Stimulated activated CD4-positive, alpha-beta T cell treated with anti-CD3 and anti-CD28 coated beads, Interleukin-4, amount 100 ng/mL, for 4 hours (primary cell): ENCODE results near the gene CYTIP.

ENCODE experiments used
- DNase-seq, 2 experiments: peaks; one replicate each; pipeline ENCODE4 v3.0.0-alpha.2; 2020

Gene CYTIP

GRCh38 chr2:157443795-157444640 is at the start of gene CYTIP:
TSS of gene CYTIP (minus strand) at chr2:157444089. CDS start at chr2:157444020, 69 bp downstream.
- peak; percentile 32 to 58 for DNase-seq

DNA sequence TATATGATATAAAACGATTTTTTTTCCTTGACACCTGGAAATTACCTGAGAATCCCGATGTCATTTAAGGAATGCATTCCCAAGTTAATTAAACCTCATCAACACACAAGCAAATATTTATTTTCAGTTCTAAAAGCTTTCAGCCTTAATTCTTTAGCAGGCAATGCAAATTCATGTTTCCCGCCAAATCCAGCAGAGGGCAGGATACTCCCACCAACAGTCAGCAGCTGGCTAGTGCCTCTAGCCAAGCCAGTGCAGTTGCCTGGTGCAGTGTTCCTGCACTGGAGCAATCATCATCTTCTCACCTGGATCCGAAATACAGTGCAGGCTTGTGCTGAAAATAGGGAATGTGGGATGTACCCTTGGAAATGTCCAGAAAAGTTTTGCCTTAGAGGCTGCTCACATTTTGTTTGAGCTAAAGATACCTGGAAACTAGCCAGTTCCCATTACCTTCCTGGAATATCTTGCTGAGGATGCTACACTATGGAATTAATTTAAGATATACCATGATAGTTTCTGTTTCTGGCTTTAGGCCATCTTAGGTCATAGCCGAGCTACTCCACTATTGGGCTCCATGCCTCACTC is 48.4 kb upstream of the CYTIP start:
- DNase-seq = peak; percentile 55 to 75

DNA sequence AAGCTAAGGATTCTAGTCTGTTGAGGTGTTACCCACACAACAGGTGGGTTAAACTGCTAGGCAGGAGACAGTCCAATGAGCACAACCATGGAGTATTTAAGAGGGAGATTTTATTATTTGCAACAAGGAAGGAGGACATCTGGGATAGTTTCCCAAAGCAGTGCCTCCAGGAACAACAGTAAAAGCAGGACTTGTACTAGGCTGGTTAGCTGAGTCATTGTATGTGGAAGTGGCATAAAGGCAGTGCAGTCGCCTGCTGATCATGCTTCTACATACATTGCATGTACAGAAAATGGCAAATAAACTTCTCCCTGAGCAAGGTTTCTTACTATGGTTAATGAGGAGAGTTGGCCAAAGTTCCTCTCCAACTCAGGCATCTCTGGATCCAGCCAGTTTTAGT is 46.1 kb upstream of the CYTIP start:
- no peak for DNase-seq

DNA sequence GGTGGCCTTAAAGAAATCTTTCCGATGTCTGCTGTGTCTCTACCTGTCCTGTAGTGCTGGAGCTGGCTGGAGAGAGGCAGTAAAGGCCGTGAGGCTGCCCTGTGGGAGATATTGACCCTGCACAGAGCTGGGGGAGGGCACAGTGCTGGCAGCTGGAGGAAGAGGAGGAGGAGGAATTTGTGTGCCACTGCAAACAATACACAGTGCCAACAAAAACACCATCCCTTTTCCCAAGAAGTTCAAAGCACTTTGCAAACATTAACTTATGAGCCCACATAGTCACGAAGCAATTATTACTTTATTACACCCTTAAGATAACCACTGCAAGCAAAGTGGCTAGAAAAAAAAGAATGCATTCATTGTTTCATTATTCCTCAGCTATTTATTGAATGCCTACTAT is 45.0 kb upstream of the CYTIP start:
- no peak for DNase-seq

- no peak for DNase-seq
Measured at GRCh38 chr2:157487747-157488146, 43.9 kb upstream of the CYTIP start.

DNA sequence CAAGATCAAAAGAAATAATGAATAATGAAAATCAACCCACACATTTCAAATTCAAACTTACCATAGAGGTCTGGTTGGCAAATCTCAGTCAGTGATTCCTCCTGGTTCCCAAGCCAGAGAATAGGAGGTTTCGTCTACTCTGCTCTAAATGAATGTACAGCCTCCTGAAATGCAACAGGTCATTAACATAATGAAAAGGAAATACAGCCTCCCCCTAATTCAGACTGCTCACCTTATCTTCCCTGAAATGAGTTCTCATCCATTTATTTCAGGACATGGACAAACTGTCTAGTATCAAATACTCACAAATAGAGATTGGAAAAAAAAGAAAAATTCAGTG is 43.4 kb upstream of the CYTIP start:
- no peak for DNase-seq

DNA sequence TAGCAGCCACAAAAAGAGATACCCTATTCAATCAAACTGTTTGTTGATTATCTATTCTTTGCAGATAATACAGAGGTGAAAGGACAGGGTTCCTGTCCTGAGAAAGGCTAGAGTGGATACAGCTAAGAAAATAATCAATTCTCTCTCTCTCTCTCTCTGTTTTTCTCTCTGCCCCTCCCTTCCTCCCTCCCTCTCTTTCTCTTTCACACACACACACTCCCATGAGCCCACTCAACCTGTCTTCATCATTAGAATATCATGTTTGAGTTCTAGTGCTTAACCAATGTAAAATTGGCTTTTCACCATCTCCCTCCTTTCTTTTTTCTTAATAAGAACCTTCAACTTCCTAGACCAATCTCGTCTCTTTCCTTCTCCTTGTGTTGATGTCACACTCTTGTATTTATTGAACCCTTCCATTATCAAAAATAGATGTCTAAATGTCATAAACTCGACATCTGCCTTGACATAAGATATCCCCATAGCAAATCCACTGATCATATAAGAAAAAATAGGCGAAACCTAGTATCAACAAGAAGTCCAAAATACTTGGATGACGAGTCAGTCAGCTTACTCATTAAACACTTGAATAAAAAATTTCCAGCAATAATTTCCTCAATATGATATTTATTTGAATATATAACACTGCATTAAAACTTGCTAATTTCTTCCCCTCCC is 42.8 kb upstream of the CYTIP start:
- DNase-seq = no peak

GRCh38 chr2:157480182-157480961 is 36.5 kb upstream of the CYTIP start:
- peak; percentile 17 to 42 for DNase-seq

DNA sequence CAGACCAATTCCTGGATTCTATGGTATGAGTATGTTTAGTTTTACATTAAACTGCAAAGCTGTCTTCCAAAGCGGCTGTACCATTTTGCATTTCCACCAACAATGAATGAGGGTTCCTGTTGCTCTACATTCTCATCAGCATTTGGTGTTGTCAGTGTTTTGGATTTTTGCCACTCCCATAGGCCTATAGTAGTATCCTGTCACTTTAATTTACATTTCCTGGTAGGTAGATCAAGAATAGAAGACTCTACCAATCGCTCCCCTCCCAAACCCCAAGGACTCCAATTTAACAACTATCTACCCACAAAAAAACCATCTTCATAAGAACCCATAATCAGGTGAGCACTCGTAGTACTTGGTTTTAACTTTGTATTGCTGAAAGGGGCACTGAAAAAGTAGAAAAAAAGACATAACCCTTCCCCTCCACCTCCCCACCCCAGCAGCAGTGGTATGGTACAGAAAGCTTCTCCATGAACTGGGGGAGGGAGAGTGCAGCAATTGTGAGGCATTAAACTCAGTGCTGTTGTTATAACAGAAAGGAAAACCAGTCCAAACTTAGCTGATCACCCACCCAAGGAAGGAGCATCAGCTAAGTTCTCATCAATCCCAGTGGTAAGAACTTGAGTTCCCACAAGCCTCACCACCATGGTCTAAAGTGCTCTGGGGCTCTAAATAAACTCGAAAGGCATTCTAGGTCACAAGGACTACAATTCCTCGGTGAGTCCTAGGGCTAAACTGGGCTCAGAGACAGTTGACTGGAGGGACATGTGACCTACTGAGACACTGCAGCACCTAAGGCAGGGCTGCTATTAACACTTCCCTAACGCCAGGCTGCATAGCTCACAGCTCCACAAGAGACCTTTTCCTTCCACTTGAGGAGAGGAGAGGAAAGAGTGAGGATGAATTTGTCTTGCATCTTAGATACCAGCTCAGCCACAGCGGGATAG is 35.5 kb upstream of the CYTIP start:
- DNase-seq = no peak

DNA sequence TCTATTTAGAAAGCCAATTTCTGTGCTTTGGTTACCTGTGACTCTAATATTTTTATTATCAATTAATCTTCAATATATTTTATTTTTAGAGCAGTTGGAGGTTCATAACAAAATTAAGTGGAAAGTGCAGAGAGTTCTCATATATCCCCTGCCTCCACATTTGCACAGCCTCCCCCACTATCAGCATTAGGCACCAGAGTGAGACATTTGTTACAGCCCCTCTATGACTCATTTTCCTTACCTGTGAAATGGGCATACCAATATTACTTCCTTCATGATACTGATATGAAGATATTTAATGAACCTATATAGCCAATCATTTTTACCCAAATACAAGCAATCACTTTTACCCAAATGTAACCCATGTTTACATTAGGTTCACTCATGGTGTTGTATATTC is 34.0 kb upstream of the CYTIP start:
- DNase-seq = peak in 1 of 2 experiments; percentile 35

GRCh38 chr2:157476953-157477709 is 33.2 kb upstream of the CYTIP start:
- no peak for DNase-seq

DNA sequence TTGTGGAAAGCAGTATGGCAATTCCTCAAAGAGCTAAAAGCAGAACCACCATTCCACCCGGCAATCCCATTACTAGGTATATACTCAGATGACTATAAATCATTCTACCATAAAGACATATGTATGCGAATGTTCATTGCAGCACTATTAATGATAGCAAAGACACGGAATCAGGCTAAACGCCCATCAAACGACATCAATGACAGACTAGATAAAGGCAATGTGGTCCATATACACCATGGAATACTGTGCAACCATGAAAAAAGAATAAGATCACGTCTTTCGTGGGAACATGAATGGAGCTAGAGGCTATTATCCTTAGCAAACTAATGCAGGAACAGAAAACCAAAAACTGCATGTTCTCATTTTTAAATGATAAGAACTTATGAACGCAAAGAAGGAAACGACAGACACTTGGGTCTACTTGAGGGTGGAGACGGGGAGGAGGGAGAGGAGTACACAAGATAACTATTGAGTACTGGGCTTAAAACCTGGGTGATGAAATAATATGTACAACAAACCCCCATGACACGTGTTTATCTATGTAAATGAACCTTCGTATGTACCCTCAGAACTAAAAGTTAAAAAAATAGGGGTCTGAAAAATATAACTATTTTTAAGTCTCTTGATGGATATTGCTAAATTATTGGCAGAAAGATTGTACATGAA is 32.0 kb upstream of the CYTIP start:
- DNase-seq = no peak

- peak in 1 of 2 experiments; percentile 24 for DNase-seq
Measured at GRCh38 chr2:157473581-157473980, 29.7 kb upstream of the CYTIP start.

GRCh38 chr2:157471078-157471477 is 27.2 kb upstream of the CYTIP start:
- DNase-seq = no peak

DNA sequence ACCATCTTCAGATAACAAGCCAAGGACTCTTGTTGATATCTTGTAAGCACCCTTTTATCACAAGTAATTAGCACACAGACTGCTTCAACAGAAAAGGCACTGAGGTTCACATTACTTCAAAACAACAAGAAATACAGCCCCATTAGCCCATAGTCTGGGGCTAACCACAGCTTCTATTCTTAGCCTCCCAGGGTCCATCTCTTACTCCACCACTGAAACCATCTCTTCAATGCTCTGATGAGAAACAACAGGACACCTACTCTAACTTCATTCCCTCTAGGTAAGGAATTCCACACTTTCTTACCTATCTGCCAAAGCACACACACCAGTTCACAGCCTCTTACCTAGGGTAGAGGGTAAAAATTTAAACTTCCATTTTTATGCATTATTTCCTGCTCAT is 26.4 kb upstream of the CYTIP start:
- DNase-seq = no peak

- DNase-seq = no peak
Measured at GRCh38 chr2:157469726-157470125, 25.8 kb upstream of the CYTIP start.

DNA sequence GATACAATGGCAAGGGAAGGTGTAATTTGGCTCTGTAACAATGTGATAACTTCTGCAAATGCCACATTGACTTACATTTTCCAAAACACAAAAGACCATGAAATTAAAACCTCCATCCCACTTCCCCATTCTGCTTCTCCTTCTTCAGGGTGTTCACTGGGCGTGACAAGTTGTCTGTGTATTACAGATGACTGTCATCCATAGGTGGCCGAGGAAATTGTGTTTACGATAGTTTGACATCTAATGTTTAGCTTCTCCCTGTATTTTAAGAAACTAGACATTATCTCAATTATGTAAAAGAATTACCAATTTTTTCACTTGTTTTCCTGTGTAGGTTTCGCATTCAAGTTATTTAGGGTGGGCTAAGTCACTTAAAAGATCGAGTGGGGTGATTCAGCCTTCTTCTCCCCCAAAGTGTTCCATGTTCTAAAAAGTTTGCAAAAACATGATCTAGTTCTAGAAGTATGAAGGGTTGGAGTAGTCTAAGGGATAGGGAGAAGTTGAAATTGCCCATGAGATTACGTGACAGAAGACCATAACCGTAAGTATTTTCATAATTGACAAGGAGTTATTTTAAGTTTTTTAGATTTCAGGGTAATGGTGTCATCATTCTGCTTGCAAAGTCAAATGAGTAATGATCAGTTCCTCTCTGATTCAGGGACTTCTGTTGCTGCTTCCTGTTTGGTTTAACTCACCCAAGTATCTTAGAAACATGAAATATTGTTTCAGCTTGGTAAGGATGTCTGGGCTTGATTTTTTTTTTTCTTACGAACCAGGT is 25.2 kb upstream of the CYTIP start:
- no peak for DNase-seq

DNA sequence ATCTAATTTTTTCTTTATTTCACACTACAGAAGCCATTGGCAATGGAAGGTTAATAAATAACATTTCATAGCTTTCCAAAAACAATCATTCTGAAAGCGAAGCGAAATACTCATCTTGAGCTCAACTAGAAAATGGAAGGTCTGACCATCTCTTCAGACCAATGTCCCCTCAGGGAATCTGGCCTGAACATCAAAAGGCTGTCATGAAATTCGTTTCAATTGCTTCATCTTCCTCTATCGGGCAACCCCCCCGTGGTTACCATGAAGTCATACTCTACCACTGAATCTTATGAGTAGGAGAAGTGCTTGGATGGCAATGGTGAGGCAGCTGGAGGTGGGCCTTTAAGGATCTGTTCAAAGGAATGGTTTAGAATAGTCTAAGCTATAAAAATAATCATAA is 22.9 kb upstream of the CYTIP start:
- DNase-seq = peak in 1 of 2 experiments; percentile 33

- no peak for DNase-seq
Measured at GRCh38 chr2:157465554-157465953, 21.7 kb upstream of the CYTIP start.

- DNase-seq = no peak
Measured at GRCh38 chr2:157463002-157463401, 19.1 kb upstream of the CYTIP start.
